ENCODE results near the gene MOB3B.

MOB3B gene

DNA sequence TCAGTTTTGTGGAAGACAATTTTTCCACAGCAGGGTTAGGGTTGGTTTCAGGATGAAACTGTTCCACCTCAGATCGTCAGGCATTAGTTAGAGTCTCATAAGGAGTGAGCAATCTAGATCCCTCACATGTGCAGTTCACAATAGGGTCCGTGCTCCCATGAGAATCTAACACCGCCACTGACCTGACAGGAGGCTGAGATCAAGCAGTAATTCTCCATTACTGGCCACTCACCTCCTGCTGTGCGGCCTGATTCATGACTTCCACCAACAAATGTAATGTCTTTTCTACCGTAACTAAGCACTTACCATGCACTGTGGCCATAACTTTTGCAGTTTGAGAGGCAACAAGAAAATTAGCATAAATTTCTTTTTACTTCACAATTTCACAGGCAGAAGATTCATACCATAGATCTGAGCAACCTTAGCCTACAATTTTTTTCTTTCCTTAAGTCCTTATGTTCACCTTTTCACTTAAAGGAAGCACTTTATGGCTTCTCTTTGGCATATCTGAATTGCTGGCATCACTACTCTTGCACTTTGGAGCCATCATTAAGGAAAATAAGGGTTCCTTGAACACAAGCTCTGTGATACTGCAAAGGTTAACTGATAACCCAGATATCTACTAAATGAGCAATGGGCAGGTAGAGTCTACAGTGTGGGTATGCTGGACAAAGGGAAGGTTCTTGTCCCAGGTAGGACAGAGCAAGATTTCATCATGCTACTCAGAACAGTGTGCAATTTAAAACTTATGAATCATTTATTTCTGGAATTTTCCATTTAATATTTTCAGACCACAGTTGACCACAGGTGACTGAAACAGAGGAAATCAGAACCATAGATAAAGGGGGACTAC, 88.5 kb downstream of the MOB3B start:
- no peak for DNase-seq
- Histone ChIP-seq H3K9me3 (ENCODE audit: control insufficient read depth, low read length) (no peaks in the 10 kb centered on the region), H3K4me1 (ENCODE audit: control insufficient read depth, insufficient read depth, low read length, poor library complexity, severe bottlenecking) (no peaks in the 10 kb centered on the region), H3K27me3 (replicated peaks; ENCODE audit: control insufficient read depth, insufficient read depth, low read length, poor library complexity, severe bottlenecking) (no peaks in the 10 kb centered on the region), H3K36me3 (ENCODE audit: control insufficient read depth, insufficient read depth, low read length) (no peaks in the 10 kb centered on the region), H3K27ac (ENCODE audit: insufficient read depth, low read length, poor library complexity, severe bottlenecking) (no peak overlapping the region), H3K4me3 (ENCODE audit: insufficient read depth, low read depth, low read length, poor library complexity, severe bottlenecking) (no peak overlapping the region)

DNA sequence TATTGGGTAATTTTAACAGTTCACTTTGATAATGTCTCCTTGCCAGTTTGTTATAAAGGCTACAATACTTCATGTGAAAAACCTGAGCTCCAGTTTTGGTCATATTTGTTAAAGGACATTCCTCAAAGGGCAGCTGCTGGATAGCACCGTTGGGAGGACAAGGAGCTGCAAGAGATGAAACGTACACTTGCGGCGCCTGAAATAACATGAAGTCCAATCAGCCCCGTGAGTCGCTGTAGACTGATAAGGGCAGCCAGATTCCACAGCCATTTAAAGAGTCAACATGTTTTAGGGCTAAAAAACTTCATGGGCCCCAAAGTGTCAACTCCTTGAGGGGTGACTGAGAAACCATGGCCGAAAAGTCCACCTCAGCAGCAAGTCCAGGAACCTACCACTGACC, 91.1 kb downstream of the MOB3B start:
- H3K27ac ChIP-seq (ENCODE audit: insufficient read depth, low read length, poor library complexity, severe bottlenecking): no peak overlapping the region

DNA sequence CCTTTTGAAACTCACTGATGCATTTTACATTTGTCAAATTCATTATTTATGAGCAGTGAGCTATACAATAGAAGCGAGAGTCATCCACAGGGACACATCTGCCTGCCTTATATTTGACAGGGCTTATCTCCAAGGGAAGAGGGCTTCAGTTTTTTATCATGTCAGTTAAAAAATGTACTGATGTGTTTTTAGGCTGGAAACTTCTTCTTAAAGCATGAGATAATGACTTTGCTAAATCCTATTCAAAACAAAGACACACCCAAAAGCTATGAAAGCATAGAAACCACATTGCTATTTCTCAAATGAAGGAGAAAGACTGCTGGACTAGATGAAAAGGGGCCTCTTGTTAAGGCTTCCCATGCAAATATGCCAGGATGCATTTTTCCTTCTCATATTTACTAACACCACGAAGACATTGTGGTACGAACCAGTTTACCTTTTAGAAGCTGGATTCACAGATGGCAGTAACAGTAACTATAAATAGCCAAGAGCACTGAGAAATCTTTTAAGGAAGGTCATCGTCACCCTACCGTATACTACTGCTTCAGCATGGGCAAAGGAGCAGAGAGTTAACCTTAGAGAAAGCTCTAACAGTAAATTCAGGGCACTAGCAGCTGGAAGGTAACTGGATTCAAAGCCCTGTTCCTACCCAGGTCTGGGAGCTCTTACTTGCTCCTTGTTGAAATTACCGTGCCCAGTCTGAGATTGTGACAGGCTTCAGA, 91.8 kb downstream of the MOB3B start:
- Histone ChIP-seq H3K27ac (ENCODE audit: insufficient read depth, low read length, poor library complexity, severe bottlenecking) (no peak overlapping the region), H3K9me3 (ENCODE audit: control insufficient read depth, low read length) (no peaks in the 10 kb centered on the region), H3K36me3 (ENCODE audit: control insufficient read depth, insufficient read depth, low read length) (no peaks in the 10 kb centered on the region), H3K4me1 (ENCODE audit: control insufficient read depth, insufficient read depth, low read length, poor library complexity, severe bottlenecking) (no peaks in the 10 kb centered on the region), H3K27me3 (replicated peaks; ENCODE audit: control insufficient read depth, insufficient read depth, low read length, poor library complexity, severe bottlenecking) (no peaks in the 10 kb centered on the region), H3K4me3 (ENCODE audit: insufficient read depth, low read depth, low read length, poor library complexity, severe bottlenecking) (no peak overlapping the region)
- DNase-seq: no peak

More for the DNA sequence above, 91.1 kb downstream of the MOB3B start:
- H3K9me3 ChIP-seq (ENCODE audit: control insufficient read depth, low read length): no peaks in the 10 kb centered on the region
- no peak overlapping the region for H3K4me3 ChIP-seq (ENCODE audit: insufficient read depth, low read depth, low read length, poor library complexity, severe bottlenecking)
- DNase-seq: no peak
- H3K4me1 ChIP-seq (ENCODE audit: control insufficient read depth, insufficient read depth, low read length, poor library complexity, severe bottlenecking): no peaks in the 10 kb centered on the region
- no peaks in the 10 kb centered on the region for H3K36me3 ChIP-seq (ENCODE audit: control insufficient read depth, insufficient read depth, low read length)
- no peaks in the 10 kb centered on the region for H3K27me3 ChIP-seq (replicated peaks; ENCODE audit: control insufficient read depth, insufficient read depth, low read length, poor library complexity, severe bottlenecking)

DNA sequence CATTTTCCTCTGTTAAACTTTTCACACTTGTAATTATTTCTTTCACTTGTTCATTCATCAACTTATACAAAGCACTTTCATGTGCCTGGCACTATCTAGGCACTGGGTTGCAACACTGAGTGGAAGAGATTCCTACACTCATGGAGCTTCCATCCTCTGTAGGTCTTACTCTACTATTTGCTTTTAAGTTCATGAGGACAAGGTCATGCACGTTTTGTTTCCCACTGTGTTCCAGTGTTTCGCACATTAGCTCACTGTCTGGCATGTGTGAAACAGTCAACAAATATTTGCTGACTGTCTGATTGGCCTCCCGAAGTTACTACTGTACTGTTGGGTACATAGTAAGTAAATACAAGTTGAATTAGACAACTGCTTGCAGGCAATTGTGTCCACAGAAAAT, 93.4 kb downstream of the MOB3B start:
- H3K4me3 ChIP-seq (ENCODE audit: insufficient read depth, low read depth, low read length, poor library complexity, severe bottlenecking): no peak overlapping the region

DNA sequence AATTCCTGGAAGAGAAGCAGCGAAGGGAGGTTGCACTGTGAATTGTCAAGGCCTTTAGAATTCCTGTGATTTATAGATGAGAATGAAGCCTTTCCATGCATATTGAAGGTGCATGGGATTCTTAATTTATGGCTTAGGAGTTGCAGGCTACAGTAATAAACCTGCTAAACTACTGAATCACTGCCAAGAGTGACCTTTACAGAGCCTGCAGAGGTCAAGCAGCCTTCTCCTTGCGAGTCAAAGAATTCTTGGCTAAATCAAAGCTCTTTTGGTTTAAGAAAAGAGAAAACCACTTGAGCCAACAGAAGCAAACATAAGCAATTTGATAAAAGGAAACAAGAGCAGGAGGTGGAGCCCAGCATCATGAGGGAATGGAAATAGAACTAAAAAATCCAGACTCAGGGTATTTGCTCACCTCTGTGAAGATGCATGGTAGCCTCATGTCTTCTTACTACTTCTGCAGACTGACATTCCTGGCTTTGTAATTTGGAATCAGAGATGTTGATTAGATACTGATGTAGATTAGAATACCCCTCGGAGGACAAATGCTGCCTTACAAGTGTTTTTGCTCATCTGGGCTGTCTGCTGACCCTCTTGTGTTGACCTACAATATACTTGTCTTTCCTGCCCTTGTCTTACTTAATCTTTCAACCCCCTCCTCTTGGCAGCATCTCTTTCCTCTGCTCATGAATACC, 95.8 kb downstream of the MOB3B start:
- H3K9me3 ChIP-seq (ENCODE audit: control insufficient read depth, low read length): no peaks in the 10 kb centered on the region
- DNase-seq: no peak
- H3K4me3 ChIP-seq (ENCODE audit: insufficient read depth, low read depth, low read length, poor library complexity, severe bottlenecking): no peak overlapping the region
- no peaks in the 10 kb centered on the region for H3K27me3 ChIP-seq (replicated peaks; ENCODE audit: control insufficient read depth, insufficient read depth, low read length, poor library complexity, severe bottlenecking)
- H3K27ac ChIP-seq (ENCODE audit: insufficient read depth, low read length, poor library complexity, severe bottlenecking): no peak overlapping the region
- H3K4me1 ChIP-seq (ENCODE audit: control insufficient read depth, insufficient read depth, low read length, poor library complexity, severe bottlenecking): no peaks in the 10 kb centered on the region
- H3K36me3 ChIP-seq (ENCODE audit: control insufficient read depth, insufficient read depth, low read length): no peaks in the 10 kb centered on the region

More for the DNA sequence above, 93.4 kb downstream of the MOB3B start:
- DNase-seq: no peak
- H3K9me3 ChIP-seq (ENCODE audit: control insufficient read depth, low read length): no peaks in the 10 kb centered on the region
- H3K27ac ChIP-seq (ENCODE audit: insufficient read depth, low read length, poor library complexity, severe bottlenecking): no peak overlapping the region
- no peaks in the 10 kb centered on the region for H3K27me3 ChIP-seq (replicated peaks; ENCODE audit: control insufficient read depth, insufficient read depth, low read length, poor library complexity, severe bottlenecking)
- H3K36me3 ChIP-seq (ENCODE audit: control insufficient read depth, insufficient read depth, low read length): no peaks in the 10 kb centered on the region
- H3K4me1 ChIP-seq (ENCODE audit: control insufficient read depth, insufficient read depth, low read length, poor library complexity, severe bottlenecking): no peaks in the 10 kb centered on the region

DNA sequence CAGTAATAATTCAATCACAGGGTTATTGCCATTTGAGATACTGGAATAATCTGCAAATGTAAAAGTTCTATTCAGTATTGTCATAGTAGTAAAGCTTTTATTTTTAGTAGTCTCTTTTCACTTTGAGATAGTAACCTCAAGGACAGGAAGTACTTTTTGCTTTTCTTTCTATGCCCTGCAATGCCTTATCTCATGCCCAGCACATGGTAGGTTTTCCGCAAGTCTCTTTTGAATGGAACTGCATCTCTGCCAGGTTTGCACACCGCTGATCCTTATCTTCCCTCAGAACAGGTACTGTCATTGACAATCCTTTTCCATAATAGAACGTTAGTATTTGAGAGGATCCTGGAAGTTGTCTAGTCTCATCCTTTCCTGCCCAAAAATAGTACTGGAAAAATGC, 97.3 kb downstream of the MOB3B start:
- H3K4me3 ChIP-seq (ENCODE audit: insufficient read depth, low read depth, low read length, poor library complexity, severe bottlenecking): no peak overlapping the region
- no peaks in the 10 kb centered on the region for H3K4me1 ChIP-seq (ENCODE audit: control insufficient read depth, insufficient read depth, low read length, poor library complexity, severe bottlenecking)
- DNase-seq: no peak

DNA sequence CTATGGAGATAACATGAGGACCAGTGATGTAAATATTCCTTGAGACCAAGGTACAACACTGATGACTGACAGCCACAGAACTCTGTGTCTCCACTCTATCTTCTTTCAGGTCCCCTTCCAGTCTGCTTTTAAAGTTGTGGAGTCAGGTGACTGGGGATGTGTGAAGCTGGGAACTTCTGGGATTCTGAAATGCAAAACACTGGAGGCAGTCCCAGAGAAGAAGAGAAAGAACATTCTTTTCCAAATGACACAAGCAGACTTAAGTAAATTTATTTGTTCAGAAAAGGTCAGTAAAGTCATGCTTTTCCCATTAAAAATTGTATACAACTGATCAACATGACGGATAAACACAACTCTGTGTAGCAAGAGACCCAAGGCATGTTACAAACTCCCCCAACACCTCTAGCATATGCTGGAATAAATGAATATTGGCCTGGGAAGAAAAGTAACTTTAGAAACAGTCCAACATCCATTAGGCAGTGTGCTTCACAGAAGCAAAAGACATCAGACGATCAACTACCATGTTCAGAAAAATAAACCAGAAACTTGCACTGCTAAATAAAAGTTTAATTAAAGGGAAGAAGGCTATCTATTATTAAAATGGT, 98.0 kb downstream of the MOB3B start:
- Histone ChIP-seq H3K27ac (ENCODE audit: insufficient read depth, low read length, poor library complexity, severe bottlenecking) (no peak overlapping the region), H3K4me3 (ENCODE audit: insufficient read depth, low read depth, low read length, poor library complexity, severe bottlenecking) (no peak overlapping the region), H3K4me1 (ENCODE audit: control insufficient read depth, insufficient read depth, low read length, poor library complexity, severe bottlenecking) (no peaks in the 10 kb centered on the region), H3K27me3 (replicated peaks; ENCODE audit: control insufficient read depth, insufficient read depth, low read length, poor library complexity, severe bottlenecking) (no peaks in the 10 kb centered on the region), H3K36me3 (ENCODE audit: control insufficient read depth, insufficient read depth, low read length) (no peaks in the 10 kb centered on the region), H3K9me3 (ENCODE audit: control insufficient read depth, low read length) (no peaks in the 10 kb centered on the region)
- DNase-seq: no peak

More for the DNA sequence above, 97.3 kb downstream of the MOB3B start:
- no peak overlapping the region for H3K27ac ChIP-seq (ENCODE audit: insufficient read depth, low read length, poor library complexity, severe bottlenecking)
- H3K27me3 ChIP-seq (replicated peaks; ENCODE audit: control insufficient read depth, insufficient read depth, low read length, poor library complexity, severe bottlenecking): no peaks in the 10 kb centered on the region
- no peaks in the 10 kb centered on the region for H3K36me3 ChIP-seq (ENCODE audit: control insufficient read depth, insufficient read depth, low read length)
- no peaks in the 10 kb centered on the region for H3K9me3 ChIP-seq (ENCODE audit: control insufficient read depth, low read length)

DNA sequence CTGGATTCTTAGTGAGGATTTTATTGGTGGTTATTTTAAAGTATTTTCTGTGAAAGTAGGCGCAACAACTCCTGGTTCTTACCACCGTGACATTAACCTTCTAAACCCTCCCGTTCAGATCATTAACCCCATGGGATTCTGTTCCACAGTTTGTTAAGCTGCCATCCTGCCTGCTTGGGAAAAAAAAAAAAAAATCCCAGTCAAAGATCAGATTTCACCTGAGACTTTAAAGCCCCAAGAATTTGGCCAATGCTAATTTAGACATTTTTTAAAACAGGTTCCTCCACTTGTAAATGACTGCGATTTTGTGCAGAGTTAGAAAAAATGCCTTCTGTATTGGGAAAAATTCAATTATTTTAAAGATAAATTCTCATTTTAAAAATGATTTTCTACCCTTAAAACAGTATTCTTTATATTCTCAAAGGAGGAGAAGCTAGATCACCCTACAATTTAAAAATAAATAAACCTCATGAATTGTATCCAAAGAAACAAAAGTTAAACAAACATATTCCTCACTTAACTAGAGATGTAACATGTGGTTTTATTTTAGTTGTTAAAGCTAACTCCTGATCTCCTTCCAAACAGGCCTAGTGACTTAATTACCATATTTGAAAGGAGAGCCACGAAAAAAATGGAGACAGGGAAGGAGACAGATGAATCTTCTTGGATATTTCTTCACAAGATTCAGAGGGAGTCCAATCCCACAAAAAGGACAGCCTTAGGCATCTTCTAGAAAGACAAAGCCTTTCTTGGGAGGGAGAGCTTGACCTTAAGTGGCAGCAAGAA, 98.7 kb downstream of the MOB3B start:
- H3K36me3 ChIP-seq (ENCODE audit: control insufficient read depth, insufficient read depth, low read length): no peaks in the 10 kb centered on the region
- no peaks in the 10 kb centered on the region for H3K9me3 ChIP-seq (ENCODE audit: control insufficient read depth, low read length)
- no peak for DNase-seq
- no peak overlapping the region for H3K27ac ChIP-seq (ENCODE audit: insufficient read depth, low read length, poor library complexity, severe bottlenecking)
- no peaks in the 10 kb centered on the region for H3K27me3 ChIP-seq (replicated peaks; ENCODE audit: control insufficient read depth, insufficient read depth, low read length, poor library complexity, severe bottlenecking)
- H3K4me1 ChIP-seq (ENCODE audit: control insufficient read depth, insufficient read depth, low read length, poor library complexity, severe bottlenecking): no peaks in the 10 kb centered on the region
- H3K4me3 ChIP-seq (ENCODE audit: insufficient read depth, low read depth, low read length, poor library complexity, severe bottlenecking): no peak overlapping the region

DNA sequence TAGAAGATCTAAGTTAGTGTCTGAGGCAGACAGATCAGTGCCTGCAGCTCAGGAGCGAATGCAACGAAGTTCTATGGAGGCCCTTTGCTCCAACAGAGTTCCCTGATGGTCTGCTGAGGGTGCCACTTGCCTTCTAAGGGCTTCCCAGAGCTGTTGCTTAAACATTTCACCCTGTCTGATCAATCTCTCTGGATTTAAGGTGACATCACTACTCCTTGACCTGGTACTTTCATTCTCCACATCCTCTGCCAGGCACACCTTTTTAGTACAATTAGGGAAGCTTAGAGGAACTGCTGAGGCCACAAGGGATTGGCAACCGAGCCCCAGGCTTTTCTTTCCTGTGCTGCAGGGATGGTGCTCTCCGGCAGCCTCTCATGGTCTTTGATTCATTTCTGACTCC, 99.7 kb downstream of the MOB3B start:
- H3K4me3 ChIP-seq (ENCODE audit: insufficient read depth, low read depth, low read length, poor library complexity, severe bottlenecking): no peak overlapping the region
- no peaks in the 10 kb centered on the region for H3K27me3 ChIP-seq (replicated peaks; ENCODE audit: control insufficient read depth, insufficient read depth, low read length, poor library complexity, severe bottlenecking)
- H3K4me1 ChIP-seq (ENCODE audit: control insufficient read depth, insufficient read depth, low read length, poor library complexity, severe bottlenecking): no peaks in the 10 kb centered on the region
- H3K9me3 ChIP-seq (ENCODE audit: control insufficient read depth, low read length): no peaks in the 10 kb centered on the region
- DNase-seq: no peak
- no peaks in the 10 kb centered on the region for H3K36me3 ChIP-seq (ENCODE audit: control insufficient read depth, insufficient read depth, low read length)
- no peak overlapping the region for H3K27ac ChIP-seq (ENCODE audit: insufficient read depth, low read length, poor library complexity, severe bottlenecking)
